MM.1S (cell line): ENCODE results near the gene ASCC2.

ENCODE experiments used
- DNase-seq: peaks from one replicate; pipeline ENCODE4 v3.0.0-alpha.2; 2015
- H2AFZ ChIP-seq: fragments of 300-600 bp; sonication (generic); 2 replicates; pipeline ENCODE4 v1.6.0; 2016; ENCODE audit warnings: antibody characterized with exemption, low read length
- H3F3A ChIP-seq: fragments of 300-600 bp; sonication (generic); 2 replicates; pipeline ENCODE4 v1.6.1; 2016; ENCODE audit warnings: mild to moderate bottlenecking, antibody characterized with exemption, low read length, moderate library complexity, mixed read lengths; ENCODE audit not compliant: insufficient read depth
- H3K27ac ChIP-seq: fragments of 300-600 bp; sonication (generic); 2 replicates; pipeline ENCODE4 v1.5.1; 2016; ENCODE audit warnings: mild to moderate bottlenecking, low read length
- H3K27me3 ChIP-seq: fragments of 300-600 bp; sonication (generic); replicated peaks from 2 replicates; pipeline ENCODE4 v1.6.0; 2016; ENCODE audit warnings: low read length; ENCODE audit not compliant: insufficient read depth
- H3K36me3 ChIP-seq: fragments of 300-600 bp; sonication (generic); replicated peaks from 2 replicates; pipeline ENCODE4 v1.6.1; 2016; ENCODE audit warnings: mild to moderate bottlenecking, low read length, mixed read lengths; ENCODE audit not compliant: insufficient read depth
- H3K4me1 ChIP-seq: fragments of 300-600 bp; sonication (generic); 2 replicates; pipeline ENCODE4 v1.6.1; 2016; ENCODE audit warnings: low read length, mixed read lengths
- H3K4me2 ChIP-seq: fragments of 300-600 bp; sonication (generic); 2 replicates; pipeline ENCODE4 v1.6.0; 2016; ENCODE audit warnings: low read depth, low read length
- H3K4me3 ChIP-seq: fragments of 300-600 bp; sonication (generic); 2 replicates; pipeline ENCODE4 v1.5.1; 2016; ENCODE audit warnings: low read length, mixed read lengths
- H3K79me2 ChIP-seq: fragments of 300-600 bp; sonication (generic); 2 replicates; pipeline ENCODE4 v1.6.1; 2016; ENCODE audit warnings: mixed run types, low read length, mixed read lengths
- H3K9ac ChIP-seq: fragments of 300-600 bp; sonication (generic); 2 replicates; pipeline ENCODE4 v1.6.1; 2016; ENCODE audit warnings: low read length, mixed read lengths
- H3K9me2 ChIP-seq: fragments of 300-600 bp; sonication (generic); replicated peaks from 2 replicates; pipeline ENCODE4 v1.6.1; 2016; ENCODE audit warnings: mild to moderate bottlenecking, low read length, mixed read lengths; ENCODE audit not compliant: insufficient read depth
- H3K9me3 ChIP-seq: fragments of 300-600 bp; sonication (generic); replicated peaks from 2 replicates; pipeline ENCODE4 v1.6.1; 2016; ENCODE audit warnings: mild to moderate bottlenecking, low read length, mixed read lengths; ENCODE audit not compliant: insufficient read depth
- H4K20me1 ChIP-seq: fragments of 300-600 bp; sonication (generic); 2 replicates; pipeline ENCODE4 v1.6.1; 2016; ENCODE audit warnings: mild to moderate bottlenecking, low read length, moderate library complexity, mixed read lengths; ENCODE audit not compliant: insufficient read depth
- CTCF ChIP-seq: fragments of 300-600 bp; sonication (generic); IDR thresholded peaks from 2 replicates; pipeline ENCODE4 v1.5.1; 2016; ENCODE audit warnings: antibody characterized with exemption, low read length, mixed read lengths
- EZH2 ChIP-seq: fragments of 300-600 bp; sonication (generic); optimal IDR thresholded peaks from 2 replicates; pipeline ENCODE3; 2017; ENCODE audit warnings: low read depth, mild to moderate bottlenecking, antibody characterized with exemption, low read length, mixed read lengths
- EZH2phosphoT487 ChIP-seq: fragments of 300-600 bp; sonication (generic); IDR thresholded peaks from 2 replicates; pipeline ENCODE4 v1.6.1; 2018; ENCODE audit warnings: antibody characterized with exemption, low read length

Gene ASCC2

GRCh38 chr22:29744902-29745301 lies 93.2 kb downstream of the ASCC2 start:
- Histone ChIP-seq H3K9me2 (no peaks in the 10 kb centered on the region), H3K4me2 (no peak overlapping the region), H4K20me1 (no peaks in the 10 kb centered on the region), H3K36me3 (no peaks in the 10 kb centered on the region), H3K4me1 (peaks cover 17% of the 10 kb centered on the region), H3K27me3 (no peaks in the 10 kb centered on the region), H3F3A (0 out of 2 replicates have a peak, but pooled peaks cover 11% of the 10 kb centered on the region), H3K79me2 (no peaks in the 10 kb centered on the region), H3K4me3 (no peak overlapping the region), H3K9ac (no peak overlapping the region), H3K9me3 (no peaks in the 10 kb centered on the region), H2AFZ (no peak overlapping the region), H3K27ac (no peak overlapping the region)
- DNase-seq, result no peak
- no peak for TF ChIP-seq EZH2phosphoT487
- no peak for TF ChIP-seq CTCF
- TF ChIP-seq EZH2, result no peak

GRCh38 chr22:29742326-29742725 lies 95.7 kb downstream of the ASCC2 start:
- Histone ChIP-seq H3K27me3 (no peaks in the 10 kb centered on the region), H3K9me2 (no peaks in the 10 kb centered on the region), H3K79me2 (no peaks in the 10 kb centered on the region), H3K4me2 (no peak overlapping the region), H3K4me1 (no peaks in the 10 kb centered on the region), H3F3A (no peaks in the 10 kb centered on the region), H3K27ac (no peak overlapping the region), H2AFZ (no peak overlapping the region), H4K20me1 (no peaks in the 10 kb centered on the region), H3K9ac (no peak overlapping the region), H3K9me3 (no peaks in the 10 kb centered on the region), H3K4me3 (no peak overlapping the region), H3K36me3 (no peaks in the 10 kb centered on the region)
- no peak for DNase-seq
- TF ChIP-seq CTCF, result no peak
- no peak for TF ChIP-seq EZH2
- no peak for TF ChIP-seq EZH2phosphoT487

- Histone ChIP-seq H3K9ac (no peak overlapping the region), H3F3A (no peaks in the 10 kb centered on the region), H3K36me3 (no peaks in the 10 kb centered on the region), H3K9me3 (no peaks in the 10 kb centered on the region), H3K4me1 (no peaks in the 10 kb centered on the region), H3K4me3 (no peak overlapping the region), H3K27ac (no peak overlapping the region), H3K79me2 (no peaks in the 10 kb centered on the region), H4K20me1 (no peaks in the 10 kb centered on the region), H3K27me3 (no peaks in the 10 kb centered on the region), H3K4me2 (no peak overlapping the region), H3K9me2 (no peaks in the 10 kb centered on the region), H2AFZ (no peak overlapping the region)
- no peak for DNase-seq
- TF ChIP-seq EZH2, result no peak
- no peak for TF ChIP-seq CTCF
- TF ChIP-seq EZH2phosphoT487, result no peak
Observed at GRCh38 chr22:29741926-29742325, 96.1 kb downstream of the ASCC2 start.
